ENCODE measurements around the gene PPP1R14B. TPM values are rescaled to one million over a fixed set of nuclear protein-coding genes. Genes with fewer than 3 reads are reported as not detected.

Gene PPP1R14B
- total and polyA plus RNA-seq, 7 donors, result 129 to 522 (median 236) TPM

DNA sequence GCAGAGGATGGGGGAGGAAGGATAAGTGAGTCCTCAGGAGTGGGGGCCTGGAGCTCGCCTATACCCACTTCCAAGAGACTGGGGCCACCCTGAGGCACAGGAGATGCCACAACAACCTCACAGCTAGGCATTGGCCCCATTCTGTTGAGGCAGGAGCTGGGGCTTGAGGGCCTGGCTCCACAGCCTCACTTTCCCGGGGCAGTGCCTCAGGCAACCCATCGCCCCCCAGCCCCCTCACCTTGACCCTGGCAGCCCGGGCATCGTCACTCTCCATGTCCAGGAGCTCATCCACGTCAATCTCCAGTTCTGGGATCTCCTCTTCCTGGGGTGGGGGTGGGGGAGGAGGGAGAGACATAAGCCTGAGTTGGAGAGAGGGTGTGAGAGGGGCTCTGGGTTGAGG, 1.8 kb downstream of the PPP1R14B start:
- peaks cover 0 to 22% of the 10 kb centered on the region in 2 donors for H3K36me3 ChIP-seq (ENCODE audit: insufficient read depth in 1 of 2, low read depth in 1 of 2)
- peak overlapping the region; percentile 93 for H3K4me3 ChIP-seq
- no peaks in the 10 kb centered on the region for H3K27me3 ChIP-seq (ENCODE audit: insufficient read depth in 3 of 3, low read length in 2 of 3)
- TF ChIP-seq, protein P1, sequence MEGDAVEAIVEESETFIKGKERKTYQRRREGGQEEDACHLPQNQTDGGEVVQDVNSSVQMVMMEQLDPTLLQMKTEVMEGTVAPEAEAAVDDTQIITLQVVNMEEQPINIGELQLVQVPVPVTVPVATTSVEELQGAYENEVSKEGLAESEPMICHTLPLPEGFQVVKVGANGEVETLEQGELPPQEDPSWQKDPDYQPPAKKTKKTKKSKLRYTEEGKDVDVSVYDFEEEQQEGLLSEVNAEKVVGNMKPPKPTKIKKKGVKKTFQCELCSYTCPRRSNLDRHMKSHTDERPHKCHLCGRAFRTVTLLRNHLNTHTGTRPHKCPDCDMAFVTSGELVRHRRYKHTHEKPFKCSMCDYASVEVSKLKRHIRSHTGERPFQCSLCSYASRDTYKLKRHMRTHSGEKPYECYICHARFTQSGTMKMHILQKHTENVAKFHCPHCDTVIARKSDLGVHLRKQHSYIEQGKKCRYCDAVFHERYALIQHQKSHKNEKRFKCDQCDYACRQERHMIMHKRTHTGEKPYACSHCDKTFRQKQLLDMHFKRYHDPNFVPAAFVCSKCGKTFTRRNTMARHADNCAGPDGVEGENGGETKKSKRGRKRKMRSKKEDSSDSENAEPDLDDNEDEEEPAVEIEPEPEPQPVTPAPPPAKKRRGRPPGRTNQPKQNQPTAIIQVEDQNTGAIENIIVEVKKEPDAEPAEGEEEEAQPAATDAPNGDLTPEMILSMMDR (IDR thresholded peaks at IDR 0.05), result no peak
- 13 to 22% (median 19%) methylated on average over 6 of the region's 6 CpGs for WGBS, 3 donors
- peaks cover 34% of the 10 kb centered on the region for H3K4me1 ChIP-seq
- DNase-seq (no peak), ATAC-seq (no peak)
- intact Hi-C loops (cut with DNase I), result no loop called here
- peak overlapping the region; percentile 99 for H3K27ac ChIP-seq
- H3K9me3 ChIP-seq, result no peaks in the 10 kb centered on the region

DNA sequence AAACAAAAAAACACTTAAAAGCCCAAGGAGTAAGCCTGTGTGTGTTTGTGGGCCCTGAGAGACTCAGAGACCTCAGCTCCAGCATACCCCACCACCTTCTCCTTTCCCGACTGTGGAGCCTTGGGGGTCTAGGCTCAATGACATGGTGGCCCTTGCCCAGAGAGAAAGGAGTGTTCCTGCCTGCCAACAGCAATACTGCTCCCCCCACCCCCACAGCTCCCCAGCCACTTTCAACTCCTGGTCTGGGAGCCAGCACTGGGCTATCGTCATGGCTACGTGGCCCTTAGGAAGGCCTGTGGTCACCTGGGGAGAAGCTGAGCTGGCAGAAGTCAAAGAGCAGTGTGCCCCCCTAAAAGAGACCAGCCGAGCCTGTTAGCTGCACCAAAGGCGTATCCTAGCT, 2.6 kb downstream of the PPP1R14B start:
- DNase-seq, result no peak
- Histone ChIP-seq H3K27me3 (ENCODE audit: insufficient read depth in 3 of 3, low read length in 2 of 3) (no peaks in the 10 kb centered on the region), H3K4me3 (peak overlapping the region; percentile 93), H3K36me3 (ENCODE audit: insufficient read depth in 1 of 2, low read depth in 1 of 2) (peaks cover 0 to 22% of the 10 kb centered on the region in 2 donors), H3K4me1 (peaks cover 37% of the 10 kb centered on the region), H3K9me3 (no peaks in the 10 kb centered on the region), H3K27ac (peak overlapping the region; percentile 99)
- intact Hi-C loops (cut with DNase I), result no loop called here
- WGBS, 3 donors, result 19 to 42% (median 31%) methylated on average over 5 of the region's 5 CpGs
- TF ChIP-seq, protein P1 (IDR thresholded peaks at IDR 0.05), result no peak
- no peak for ATAC-seq

- H3K27me3 ChIP-seq (ENCODE audit: insufficient read depth in 3 of 3, low read length in 2 of 3), result no peaks in the 10 kb centered on the region
- intact Hi-C loops (cut with DNase I), result no loop called here
- DNase-seq, result no peak
- WGBS, 3 donors, result 49 to 75% (median 58%) methylated on average over 8 of the region's 8 CpGs
- TF ChIP-seq, protein P1 (IDR thresholded peaks at IDR 0.05), result no peak
- peak overlapping the region; percentile 93 for H3K4me3 ChIP-seq
- no peak for ATAC-seq
- H3K27ac ChIP-seq, result peak overlapping the region; percentile 99
- no peaks in the 10 kb centered on the region for H3K9me3 ChIP-seq
- H3K4me1 ChIP-seq, result peaks cover 37% of the 10 kb centered on the region
- peaks cover 0 to 29% of the 10 kb centered on the region in 2 donors for H3K36me3 ChIP-seq (ENCODE audit: insufficient read depth in 1 of 2, low read depth in 1 of 2)
Observed at GRCh38 chr11:64243236-64243854, 3.4 kb downstream of the PPP1R14B start.

DNA sequence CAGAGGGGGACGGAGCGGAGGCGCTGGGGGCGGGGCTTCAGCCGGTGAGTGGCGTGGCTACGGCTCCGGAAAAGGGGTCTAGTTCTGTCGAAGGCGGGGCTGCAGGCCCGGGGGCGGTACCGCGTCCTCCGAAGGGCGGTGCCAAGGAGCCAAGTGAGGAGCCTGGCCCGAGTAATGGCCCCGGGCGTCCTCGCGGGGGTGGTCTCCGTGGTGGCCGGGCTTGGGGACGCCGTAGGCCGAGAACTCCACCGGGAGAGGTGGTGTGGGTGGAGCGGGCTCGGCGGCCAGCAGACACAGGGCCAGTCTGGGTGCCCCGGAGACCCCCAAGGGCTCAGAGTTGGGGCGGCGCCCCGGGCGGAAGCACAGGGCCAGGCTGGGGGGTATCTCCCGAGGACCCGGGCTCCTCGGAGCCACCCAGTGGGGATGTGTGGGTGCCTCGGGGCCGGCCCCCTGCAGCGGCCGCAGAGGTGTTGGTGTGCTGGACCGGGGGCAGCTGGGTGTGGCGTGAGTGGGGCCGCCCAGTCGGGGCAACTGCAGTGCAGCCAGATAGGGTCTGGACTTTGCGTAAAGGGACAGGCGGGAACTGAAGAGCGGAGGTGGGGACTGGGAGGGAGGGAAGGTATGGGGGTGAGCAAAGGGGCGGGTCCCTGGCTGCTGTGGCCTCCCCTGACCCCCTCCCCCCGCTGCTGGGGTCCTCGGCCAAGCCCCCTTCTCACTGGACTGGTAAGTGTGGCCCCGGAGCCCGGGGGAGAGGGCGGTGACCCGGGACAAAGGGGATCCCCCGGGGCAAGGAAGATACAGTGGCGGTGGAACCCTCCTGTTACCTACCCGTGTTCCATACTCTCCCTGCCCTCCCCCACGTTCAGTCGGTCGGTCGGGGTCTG, 5.0 kb downstream of the PPP1R14B start:
- Histone ChIP-seq H3K4me1 (peaks cover 31% of the 10 kb centered on the region), H3K27ac (peak overlapping the region; percentile 99), H3K9me3 (no peaks in the 10 kb centered on the region), H3K27me3 (ENCODE audit: insufficient read depth in 3 of 3, low read length in 2 of 3) (no peaks in the 10 kb centered on the region), H3K4me3 (peak overlapping the region; percentile 93), H3K36me3 (ENCODE audit: insufficient read depth in 1 of 2, low read depth in 1 of 2) (peaks cover 0 to 40% of the 10 kb centered on the region in 2 donors)
- WGBS, 3 donors, result 0 to 1% (median 1%) methylated on average over 42 to 63 of the region's 63 CpGs
- intact Hi-C loops (cut with DNase I), result no loop called here
- TF ChIP-seq, protein P1 (IDR thresholded peaks at IDR 0.05), result no peak
- ATAC-seq (peak; percentile 1 to 11 (median 3)), DNase-seq (no peak)

Data from psoas muscle (tissue), 8 donors.